Skeletal muscle tissue (tissue), 4 donors: ENCODE results near the gene TARDBP. TPM values are rescaled to one million over a fixed set of nuclear protein-coding genes. Genes with fewer than 3 reads are reported as not detected.
A peak's percentile ranks its signal among the peaks of the same experiment; 100 is the strongest.
"Not testable (repeated sequence)": the region's sequence is repeated elsewhere in the genome, so short reads cannot be mapped to it uniquely, and the experiment has no call there.

ENCODE experiments used
- H3K27ac ChIP-seq: one replicate; pipeline ENCODE4 v1.7.0; 2013; ENCODE audit warnings: mild to moderate bottlenecking, low read depth, low read length, inconsistent platforms
- H3K27me3 ChIP-seq, 3 donors: one replicate each; pipeline ENCODE4 v1.7.0; 2013; ENCODE audit warnings: low read length in 3 of 3; ENCODE audit not compliant: control insufficient read depth in 3 of 3, insufficient read depth in 3 of 3
- H3K36me3 ChIP-seq, 3 donors: one replicate each; pipeline ENCODE4 v1.7.0; 2013; ENCODE audit warnings: low read length in 3 of 3; ENCODE audit not compliant: control insufficient read depth in 3 of 3, insufficient read depth in 3 of 3
- H3K4me1 ChIP-seq, 3 donors: one replicate each; pipeline ENCODE4 v1.7.0; 2013; ENCODE audit warnings: low read length in 3 of 3, mild to moderate bottlenecking in 3 of 3; ENCODE audit not compliant: control insufficient read depth in 3 of 3, insufficient read depth in 3 of 3
- H3K4me3 ChIP-seq, 3 donors: one replicate each; pipeline ENCODE4 v1.7.0; 2013; ENCODE audit warnings: low read length in 3 of 3
- H3K9ac ChIP-seq, 3 donors: one replicate each; pipeline ENCODE4 v1.7.0; 2013; ENCODE audit warnings: low read length in 3 of 3, mild to moderate bottlenecking in 3 of 3, moderate library complexity in 2 of 3, low read depth in 1 of 3
- H3K9me3 ChIP-seq, 3 donors: one replicate each; pipeline ENCODE4 v1.7.0; 2013; ENCODE audit warnings: low read length in 3 of 3; ENCODE audit not compliant: control insufficient read depth in 3 of 3
- total RNA-seq: library from RNA; depleted of rRNA; stranded (reverse); fragments of >200 nt; gene quantifications from one replicate; pipeline ENCODE4 v1.2.3, GENCODE V29; 2014
- donor health status: Osteomylitis.

Gene TARDBP
- total RNA-seq, 1 donor from 2014 or later, result 61.1 TPM

GRCh38 chr1:11065796-11066195 is 53.3 kb downstream of the TARDBP start:
- Histone ChIP-seq H3K4me3 (no peak overlapping the region), H3K4me1 (peaks cover 2 to 12% (median 3%) of the 10 kb centered on the region in 3 donors), H3K9me3 (no peaks in the 10 kb centered on the region), H3K9ac (no peak overlapping the region), H3K27ac (no peak overlapping the region), H3K36me3 (peaks cover 42 to 54% (median 54%) of the 10 kb centered on the region in 3 donors), H3K27me3 (no peaks in the 10 kb centered on the region)

GRCh38 chr1:11067716-11068599 is 55.5 kb downstream of the TARDBP start:
- Histone ChIP-seq H3K27ac (no peak overlapping the region), H3K27me3 (no peaks in the 10 kb centered on the region), H3K4me1 (no peaks in the 10 kb centered on the region), H3K9ac (no peak overlapping the region), H3K9me3 (no peaks in the 10 kb centered on the region), H3K4me3 (no peak overlapping the region), H3K36me3 (peaks cover 61 to 74% (median 74%) of the 10 kb centered on the region in 3 donors)

GRCh38 chr1:11068600-11069473 is 56.4 kb downstream of the TARDBP start:
- Histone ChIP-seq H3K36me3 (peaks cover 64 to 78% (median 74%) of the 10 kb centered on the region in 3 donors), H3K4me1 (no peaks in the 10 kb centered on the region), H3K4me3 (no peak overlapping the region), H3K27ac (no peak overlapping the region), H3K9ac (no peak overlapping the region), H3K9me3 (no peaks in the 10 kb centered on the region), H3K27me3 (no peaks in the 10 kb centered on the region)

DNA sequence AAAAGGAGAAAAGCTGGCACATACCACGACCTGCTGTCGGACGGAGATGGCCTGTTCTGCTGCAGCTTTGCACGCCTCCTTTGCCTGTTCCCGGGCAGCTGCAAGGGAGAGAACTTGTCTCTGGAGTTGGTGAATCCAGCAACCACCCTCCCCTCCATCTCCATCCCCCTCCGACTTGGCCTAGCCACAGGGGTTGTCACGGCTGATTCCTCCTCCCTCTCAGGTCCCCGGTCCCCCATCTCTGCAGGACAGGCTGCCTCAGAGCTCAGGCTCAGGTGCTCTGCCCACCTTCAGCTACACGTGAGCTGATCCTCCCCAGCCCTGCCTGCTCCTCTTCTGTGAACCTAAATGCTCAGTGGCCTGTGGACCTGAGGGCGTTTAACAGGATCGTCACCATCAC is 58.4 kb downstream of the TARDBP start:
- Histone ChIP-seq H3K36me3 (peaks cover 74 to 88% (median 81%) of the 10 kb centered on the region in 3 donors), H3K27ac (no peak overlapping the region), H3K9ac (no peak overlapping the region), H3K9me3 (no peaks in the 10 kb centered on the region), H3K4me1 (no peaks in the 10 kb centered on the region), H3K27me3 (no peaks in the 10 kb centered on the region), H3K4me3 (no peak overlapping the region)

DNA sequence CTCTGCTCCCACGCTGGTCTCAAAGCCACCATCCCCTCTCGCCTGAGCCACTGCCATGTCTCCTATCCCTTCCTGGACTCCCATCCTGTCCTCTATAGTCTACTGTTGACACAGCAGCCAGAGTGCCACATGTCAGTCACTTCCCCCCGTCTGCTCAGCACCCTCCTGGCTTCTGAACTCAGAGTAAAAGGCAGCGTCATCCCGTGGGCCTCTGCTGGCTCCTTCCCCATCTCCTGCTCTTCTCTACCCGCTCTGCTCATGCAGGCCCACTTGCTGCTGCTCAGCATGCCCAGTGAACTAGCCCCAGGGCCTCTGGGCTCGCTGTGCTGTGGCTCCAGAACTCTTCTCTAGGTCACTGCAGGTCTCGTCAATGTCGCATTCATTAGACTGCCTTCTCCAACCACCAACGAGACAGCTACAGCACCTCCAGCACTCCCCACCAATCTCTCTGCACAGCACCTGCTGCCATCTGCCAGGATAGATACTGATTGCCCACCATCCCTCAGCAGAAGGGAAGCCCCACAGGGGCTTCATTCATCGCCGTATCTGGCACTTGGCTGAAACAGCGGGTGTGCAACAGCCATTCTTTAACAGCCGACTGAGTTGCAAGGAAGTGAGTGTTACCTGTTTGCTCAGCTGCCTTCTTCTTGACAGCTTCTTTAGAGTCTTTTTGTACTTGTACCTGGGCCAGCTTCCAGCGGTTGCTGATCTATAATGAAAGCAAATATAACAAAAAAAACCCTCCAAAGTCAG is 59.2 kb downstream of the TARDBP start:
- no peaks in the 10 kb centered on the region for H3K27me3 ChIP-seq
- no peaks in the 10 kb centered on the region for H3K9me3 ChIP-seq
- peaks cover 77 to 89% (median 82%) of the 10 kb centered on the region in 3 donors for H3K36me3 ChIP-seq
- H3K9ac ChIP-seq, result no peak overlapping the region
- no peaks in the 10 kb centered on the region for H3K4me1 ChIP-seq
- no peak overlapping the region for H3K27ac ChIP-seq
- no peak overlapping the region for H3K4me3 ChIP-seq

GRCh38 chr1:11072216-11072917 is 59.9 kb downstream of the TARDBP start:
- Histone ChIP-seq H3K27me3 (no peaks in the 10 kb centered on the region), H3K4me3 (no peak overlapping the region), H3K4me1 (no peaks in the 10 kb centered on the region), H3K27ac (no peak overlapping the region), H3K9ac (peak overlapping the region in 1 of 3 donors; percentile 33), H3K9me3 (no peaks in the 10 kb centered on the region), H3K36me3 (peaks cover 82 to 93% (median 86%) of the 10 kb centered on the region in 3 donors)

GRCh38 chr1:11073398-11073797 is 60.9 kb downstream of the TARDBP start:
- H3K9ac ChIP-seq, H3K4me1 ChIP-seq, H3K4me3 ChIP-seq, H3K9me3 ChIP-seq, H3K27ac ChIP-seq, H3K27me3 ChIP-seq: not testable (repeated sequence)
- peaks cover 78 to 90% (median 82%) of the 10 kb centered on the region in 3 donors for H3K36me3 ChIP-seq
